Vagina (tissue), 2 donors: ENCODE measurements around the gene KYNU. TPM values are rescaled to one million over a fixed set of nuclear protein-coding genes. Genes with fewer than 3 reads are reported as not detected.

Source experiments
- DNase-seq, 2 donors: peaks; one replicate each; pipeline ENCODE4 v3.0.0-alpha.2; 2017; ENCODE audit errors: extremely low spot score in 2 of 2
- H3K27ac ChIP-seq: fragments of 200-600 bp; sonication (generic); one replicate; pipeline ENCODE4 v1.5.1; 2019
- H3K27me3 ChIP-seq: fragments of 200-600 bp; sonication (generic); one replicate; pipeline ENCODE4 v1.5.1; 2019
- H3K36me3 ChIP-seq, 2 donors: fragments of 200-600 bp; sonication (generic); one replicate each; pipeline ENCODE4 v1.5.1; 2017 to 2019
- H3K4me1 ChIP-seq: fragments of 200-600 bp; sonication (generic); one replicate; pipeline ENCODE4 v1.5.1; 2019
- H3K4me3 ChIP-seq, 2 donors: fragments of 200-600 bp; sonication (generic); 1 replicate in 1 of 2; 2 replicates in 1 of 2; pipeline ENCODE4 v1.5.1; 2016 to 2019
- H3K9me3 ChIP-seq: fragments of 200-600 bp; sonication (generic); one replicate; pipeline ENCODE4 v1.5.1; 2019
- CTCF ChIP-seq, 3 experiments: fragments of 450-650 bp in 2 of 3; fragments of 200-600 bp in 1 of 3; sonication (generic) in 1 of 3; IDR thresholded peaks; one replicate each; pipeline ENCODE4 v1.5.1; 2017 to 2019; ENCODE audit warnings: antibody characterized with exemption in 3 of 3, mild to moderate bottlenecking in 2 of 3, moderate library complexity in 2 of 3
- POLR2A ChIP-seq, 2 donors: fragments of 450-650 bp; IDR thresholded peaks; one replicate each; pipeline ENCODE4 v1.6.1; 2017; ENCODE audit warnings: antibody characterized with exemption in 2 of 2, mild to moderate bottlenecking in 2 of 2, moderate library complexity in 2 of 2
- POLR2AphosphoS5 ChIP-seq, 2 donors: sonication (generic); formaldehyde crosslinking; IDR thresholded peaks; one replicate each; pipeline ENCODE4 v1.9.0; 2017; ENCODE audit warnings: antibody characterized with exemption in 2 of 2, mild to moderate bottlenecking in 2 of 2, low read depth in 1 of 2; ENCODE audit not compliant: insufficient read depth in 1 of 2
- intact Hi-C: fragments of 100-400 bp; cut with DNase I; formaldehyde crosslinking; loops from one replicate; pipeline ENCODE4 v1.15.1; 2023
- total RNA-seq: library from RNA; depleted of rRNA; stranded (reverse); fragments of >200 nt; gene quantifications from one replicate; pipeline ENCODE4 v1.2.3, GENCODE V29; 2016

KYNU gene
- total RNA-seq, 1 donor from 2014 or later: 3.7 TPM

- Histone ChIP-seq H3K27me3 (no peaks in the 10 kb centered on the region), H3K4me1 (peaks cover 7% of the 10 kb centered on the region), H3K9me3 (no peaks in the 10 kb centered on the region), H3K36me3 (no peaks in the 10 kb centered on the region), H3K27ac (no peak overlapping the region), H3K4me3 (no peak overlapping the region)
- DNase-seq: no peak
- intact Hi-C loops: no loop called here
- no peak for TF ChIP-seq POLR2AphosphoS5 (IDR thresholded peaks at IDR 0.05; ENCODE audit: insufficient read depth in 1 of 2, low read depth in 1 of 2)
- TF ChIP-seq POLR2A (IDR thresholded peaks at IDR 0.05): no peak
- TF ChIP-seq CTCF (IDR thresholded peaks at IDR 0.05): no peak
Measured at GRCh38 chr2:142918624-142919023, 41.2 kb downstream of the KYNU start.

GRCh38 chr2:142920571-142920970 lies 43.1 kb downstream of the KYNU start:
- Histone ChIP-seq H3K27me3 (no peaks in the 10 kb centered on the region), H3K27ac (no peak overlapping the region), H3K4me3 (no peak overlapping the region), H3K36me3 (no peaks in the 10 kb centered on the region), H3K9me3 (no peaks in the 10 kb centered on the region), H3K4me1 (no peaks in the 10 kb centered on the region)
- TF ChIP-seq POLR2A (IDR thresholded peaks at IDR 0.05) (no peak), CTCF (IDR thresholded peaks at IDR 0.05) (no peak), POLR2AphosphoS5 (IDR thresholded peaks at IDR 0.05; ENCODE audit: insufficient read depth in 1 of 2, low read depth in 1 of 2) (no peak)
- intact Hi-C loops: no loop called here
- no peak for DNase-seq

- intact Hi-C loops: no loop called here
- Histone ChIP-seq H3K4me1 (no peaks in the 10 kb centered on the region), H3K27ac (no peak overlapping the region), H3K36me3 (no peaks in the 10 kb centered on the region), H3K9me3 (no peaks in the 10 kb centered on the region), H3K27me3 (no peaks in the 10 kb centered on the region), H3K4me3 (no peak overlapping the region)
- no peak for DNase-seq
- no peak for TF ChIP-seq POLR2AphosphoS5 (IDR thresholded peaks at IDR 0.05; ENCODE audit: insufficient read depth in 1 of 2, low read depth in 1 of 2)
- no peak for TF ChIP-seq CTCF (IDR thresholded peaks at IDR 0.05)
- TF ChIP-seq POLR2A (IDR thresholded peaks at IDR 0.05): no peak
Measured at GRCh38 chr2:142926445-142926844, 49.0 kb downstream of the KYNU start.

GRCh38 chr2:142930835-142931398 lies 53.5 kb downstream of the KYNU start:
- intact Hi-C loops: no loop called here
- Histone ChIP-seq H3K9me3 (no peaks in the 10 kb centered on the region), H3K4me3 (no peak overlapping the region), H3K27ac (no peak overlapping the region), H3K36me3 (no peaks in the 10 kb centered on the region), H3K4me1 (no peaks in the 10 kb centered on the region), H3K27me3 (no peaks in the 10 kb centered on the region)
- TF ChIP-seq POLR2A (IDR thresholded peaks at IDR 0.05): no peak
- TF ChIP-seq POLR2AphosphoS5 (IDR thresholded peaks at IDR 0.05; ENCODE audit: insufficient read depth in 1 of 2, low read depth in 1 of 2): no peak
- no peak for TF ChIP-seq CTCF (IDR thresholded peaks at IDR 0.05)
- DNase-seq: no peak

- TF ChIP-seq CTCF (IDR thresholded peaks at IDR 0.05) (no peak), POLR2AphosphoS5 (IDR thresholded peaks at IDR 0.05; ENCODE audit: insufficient read depth in 1 of 2, low read depth in 1 of 2) (no peak), POLR2A (IDR thresholded peaks at IDR 0.05) (no peak)
- intact Hi-C loops: no loop called here
Measured at GRCh38 chr2:142933916-142934315, 56.5 kb downstream of the KYNU start.

More at GRCh38 chr2:142933916-142934315, 56.5 kb downstream of the KYNU start:
- H3K9me3 ChIP-seq: no peaks in the 10 kb centered on the region
- H3K27ac ChIP-seq: no peak overlapping the region
- no peaks in the 10 kb centered on the region for H3K27me3 ChIP-seq
- H3K36me3 ChIP-seq: no peaks in the 10 kb centered on the region
- no peaks in the 10 kb centered on the region for H3K4me1 ChIP-seq
- no peak overlapping the region for H3K4me3 ChIP-seq
- no peak for DNase-seq
